Hepatocyte (in vitro differentiated cells): ENCODE data around the gene POTEG. TPM values are rescaled to one million over a fixed set of nuclear protein-coding genes. Genes with fewer than 3 reads are reported as not detected.
A peak's percentile ranks its signal among the peaks of the same experiment; 100 is the strongest.
"Not testable (repeated sequence)": the region's sequence is repeated elsewhere in the genome, so short reads cannot be mapped to it uniquely, and the experiment has no call there.

ENCODE experiments used
- DNase-seq: peaks from one replicate; pipeline ENCODE4 v3.0.0-alpha.2; 2016; ENCODE audit warnings: low spot score
- H2AFZ ChIP-seq: fragments of 200-600 bp; sonication (generic); 2 replicates; pipeline ENCODE4 v1.6.0; 2016; ENCODE audit warnings: antibody characterized with exemption, mild to moderate bottlenecking
- H3K27ac ChIP-seq: fragments of 200-600 bp; sonication (generic); 2 replicates; pipeline ENCODE4 v1.5.1; 2016; ENCODE audit warnings: mild to moderate bottlenecking
- H3K27me3 ChIP-seq: fragments of 200-600 bp; sonication (generic); 2 replicates; pipeline ENCODE4 v1.6.1; 2016
- H3K36me3 ChIP-seq: fragments of 200-600 bp; sonication (generic); replicated peaks from 2 replicates; pipeline ENCODE4 v1.5.1; 2016; ENCODE audit warnings: low read depth; ENCODE audit not compliant: insufficient read depth
- H3K4me1 ChIP-seq: fragments of 200-600 bp; sonication (generic); 2 replicates; pipeline ENCODE4 v1.5.1; 2016; ENCODE audit warnings: mild to moderate bottlenecking, moderate library complexity; ENCODE audit not compliant: insufficient read depth
- H3K4me2 ChIP-seq: fragments of 200-600 bp; sonication (generic); 2 replicates; pipeline ENCODE4 v1.6.0; 2016
- H3K4me3 ChIP-seq: fragments of 200-600 bp; sonication (generic); 2 replicates; pipeline ENCODE4 v1.5.1; 2016; ENCODE audit warnings: mild to moderate bottlenecking
- H3K79me2 ChIP-seq: fragments of 200-600 bp; sonication (generic); 2 replicates; pipeline ENCODE4 v1.6.0; 2017; ENCODE audit warnings: mild to moderate bottlenecking
- H3K9me2 ChIP-seq: fragments of 200-600 bp; sonication (generic); replicated peaks from 2 replicates; pipeline ENCODE4 v1.6.0; 2017; ENCODE audit warnings: mild to moderate bottlenecking; ENCODE audit not compliant: insufficient read depth
- H3K9me3 ChIP-seq: fragments of 200-600 bp; sonication (generic); 2 replicates; pipeline ENCODE4 v1.5.1; 2016; ENCODE audit warnings: low read depth, mild to moderate bottlenecking
- H4K20me1 ChIP-seq: fragments of 200-600 bp; sonication (generic); 2 replicates; pipeline ENCODE4 v1.6.0; 2016; ENCODE audit warnings: mild to moderate bottlenecking; ENCODE audit not compliant: insufficient read depth, poor library complexity, severe bottlenecking
- WGBS: methylation state at CpG from one replicate; pipeline ENCODE4 v1.1.6; 2016; ENCODE audit warnings: low lambda C conversion rate; ENCODE audit errors: missing lambda C conversion rate; 5-methylcytosine and 5-hydroxymethylcytosine counted together
- polyA plus RNA-seq: library from polyadenylated mRNA; unstranded; fragments of >200 nt; fragmentation: Nextera tagmentation; extraction: Ambion mirVana; gene quantifications from 2 replicates; pipeline ENCODE4 v1.2.1, GENCODE V29; 2016
- total RNA-seq: library from RNA; depleted of rRNA; stranded (reverse); fragments of >200 nt; gene quantifications from 2 replicates; pipeline ENCODE4 v1.2.3, GENCODE V29; 2014

The POTEG gene
- total and polyA plus RNA-seq, 2 experiments from 2014 or later = not detected

DNA sequence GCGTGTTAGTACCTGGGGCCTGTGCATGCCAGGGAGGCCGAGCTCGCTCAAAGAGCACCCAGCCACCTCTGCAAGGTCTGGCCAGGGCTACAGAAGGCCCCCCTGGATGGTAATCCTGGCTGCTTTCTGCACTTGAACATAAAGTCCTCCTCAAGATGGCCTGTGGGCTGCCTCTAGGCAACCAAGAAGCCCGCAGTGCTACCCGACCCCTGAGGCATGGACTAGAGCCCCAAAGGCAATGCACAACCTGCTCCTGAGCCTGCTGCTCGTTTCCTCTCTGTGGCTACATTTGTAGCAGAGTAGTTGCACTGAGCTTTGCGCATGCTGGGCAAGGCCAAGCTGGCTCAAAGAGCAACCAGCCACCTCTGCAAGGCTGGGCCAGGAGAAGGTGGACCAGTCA is 47.8 kb downstream of the POTEG start:
- DNase-seq = not testable (repeated sequence)
- WGBS = 100% methylated on average over 3 of the region's 7 CpGs

DNA sequence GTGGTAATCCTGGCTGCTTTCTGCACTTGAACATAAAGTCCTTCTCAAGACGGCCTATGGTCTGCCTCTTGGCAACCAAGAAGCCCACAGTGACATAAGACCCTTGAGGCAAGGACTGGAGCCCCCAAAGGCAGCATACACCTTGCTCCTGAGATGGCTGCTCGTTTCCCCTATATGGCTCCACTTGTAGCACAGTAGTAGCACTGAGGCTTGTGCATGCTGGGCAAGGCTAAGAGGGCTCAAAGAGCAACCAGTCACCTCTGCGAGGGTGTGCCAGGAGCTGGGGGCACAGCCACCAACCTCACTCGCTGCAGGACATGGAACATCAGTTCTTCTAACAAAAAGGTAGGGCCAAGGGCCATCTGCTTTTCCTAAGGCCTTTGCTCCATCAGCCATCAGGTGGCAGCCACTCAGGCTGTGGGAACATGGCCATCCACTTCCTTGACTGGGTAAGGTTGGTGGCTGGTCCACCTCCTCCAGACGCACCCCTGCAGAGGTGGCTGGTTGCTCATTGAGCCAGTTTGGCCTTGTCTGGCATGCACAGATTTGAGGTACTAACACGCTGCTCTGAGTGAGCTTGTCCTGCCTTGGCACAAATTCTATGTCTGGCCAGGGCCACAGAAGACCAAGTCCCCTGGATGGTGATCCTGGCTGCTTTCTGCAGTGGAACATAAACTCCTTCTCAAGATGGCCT is 49.9 kb downstream of the POTEG start:
- not testable (repeated sequence) for H3K27ac ChIP-seq, H4K20me1 ChIP-seq, H3K4me2 ChIP-seq, H3K4me1 ChIP-seq, H3K9me2 ChIP-seq, H2AFZ ChIP-seq, H3K4me3 ChIP-seq, H3K79me2 ChIP-seq, H3K27me3 ChIP-seq, H3K9me3 ChIP-seq, DNase-seq, H3K36me3 ChIP-seq
- WGBS = 64% methylated on average over 3 of the region's 6 CpGs

More for the DNA sequence above, 47.8 kb downstream of the POTEG start:
- H3K27ac ChIP-seq, H3K79me2 ChIP-seq, H3K27me3 ChIP-seq, H3K9me2 ChIP-seq, H3K36me3 ChIP-seq, H3K4me2 ChIP-seq, H3K4me3 ChIP-seq, H2AFZ ChIP-seq, H4K20me1 ChIP-seq, H3K9me3 ChIP-seq, H3K4me1 ChIP-seq: not testable (repeated sequence)

DNA sequence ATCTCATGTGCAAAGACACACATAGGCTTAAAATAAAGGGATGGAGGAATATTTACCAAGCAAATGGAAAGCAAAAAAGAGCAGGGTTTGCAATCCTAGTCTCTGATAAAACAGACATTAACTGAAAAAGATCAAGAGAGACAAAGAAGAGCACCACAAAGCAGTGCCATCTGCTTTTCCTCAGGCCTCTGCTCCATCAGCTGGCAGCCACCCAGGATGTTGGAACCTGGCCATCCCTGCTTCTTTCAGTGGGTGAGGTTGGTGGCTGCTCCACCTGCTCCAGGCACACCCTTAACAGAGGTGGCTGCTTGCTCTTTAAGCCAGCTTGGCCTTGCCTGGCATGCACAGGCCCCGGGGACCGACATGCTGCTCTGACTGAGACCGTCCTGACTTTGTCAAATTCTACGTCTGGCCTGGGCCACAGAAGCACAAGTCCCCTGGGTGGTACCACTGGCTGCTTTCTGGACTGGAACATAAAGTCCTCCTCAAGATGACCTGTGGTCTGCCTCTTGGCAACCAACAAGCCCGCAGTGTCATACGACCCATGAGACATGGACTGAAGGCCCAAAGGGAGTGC is 51.0 kb downstream of the POTEG start:
- H3K36me3 ChIP-seq, DNase-seq, H3K4me2 ChIP-seq, H3K4me3 ChIP-seq, H3K9me2 ChIP-seq, H3K9me3 ChIP-seq, H3K27ac ChIP-seq, H3K27me3 ChIP-seq, H3K79me2 ChIP-seq, H4K20me1 ChIP-seq, H3K4me1 ChIP-seq, H2AFZ ChIP-seq: not testable (repeated sequence)
- WGBS = 86% methylated on average over 2 of the region's 6 CpGs

DNA sequence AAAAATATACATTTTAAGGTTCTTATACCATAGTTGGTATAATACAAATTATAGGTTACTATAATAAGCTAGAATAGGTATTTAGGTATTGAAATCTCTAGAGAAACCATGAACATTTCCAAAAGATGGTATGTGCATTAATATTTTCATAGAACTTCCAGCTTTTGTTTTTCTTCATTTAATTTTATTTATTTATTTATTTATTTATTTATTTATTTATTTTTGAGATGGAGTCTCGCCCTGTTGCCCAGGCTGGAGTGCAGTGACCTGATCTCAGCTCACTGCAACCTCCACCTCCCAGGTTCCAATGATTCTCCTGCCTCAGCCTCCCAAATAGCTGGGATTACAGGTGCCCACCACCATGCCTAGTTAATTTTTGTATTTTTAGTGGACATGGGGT is 54.0 kb downstream of the POTEG start:
- not testable (repeated sequence) for H3K9me3 ChIP-seq, H3K4me3 ChIP-seq, H3K27ac ChIP-seq, H3K9me2 ChIP-seq, DNase-seq, H3K4me1 ChIP-seq, H3K36me3 ChIP-seq, H3K79me2 ChIP-seq, H2AFZ ChIP-seq, H3K27me3 ChIP-seq, H3K4me2 ChIP-seq, H4K20me1 ChIP-seq
- 48% methylated on average over 1 of the region's 1 CpG for WGBS

DNA sequence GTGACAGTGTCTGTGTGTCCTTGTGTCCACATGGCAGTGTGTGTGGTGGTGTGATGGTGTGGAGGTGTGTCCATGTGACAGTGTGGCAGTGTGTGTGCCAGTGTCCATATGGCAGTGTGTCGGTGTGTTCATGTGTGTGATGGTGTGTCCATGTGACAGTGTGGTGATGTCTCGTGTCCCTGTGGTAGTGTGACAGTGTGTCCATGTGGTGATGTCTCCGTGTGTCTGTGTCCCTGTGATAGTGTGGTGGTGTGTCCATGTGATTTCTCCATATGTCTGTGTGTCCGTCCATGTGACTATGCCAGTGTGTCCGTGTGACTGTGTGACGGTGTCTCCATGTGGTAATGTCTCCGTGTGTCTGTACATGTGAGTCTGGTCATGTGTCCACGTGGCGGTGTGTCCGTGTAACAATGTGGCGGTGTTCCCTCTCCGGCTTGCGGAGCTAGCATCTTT is 59.7 kb downstream of the POTEG start:
- DNase-seq, H3K4me1 ChIP-seq, H3K36me3 ChIP-seq, H3K4me2 ChIP-seq, H3K9me3 ChIP-seq, H3K79me2 ChIP-seq, H3K4me3 ChIP-seq, H3K9me2 ChIP-seq, H3K27ac ChIP-seq, H3K27me3 ChIP-seq, H4K20me1 ChIP-seq, H2AFZ ChIP-seq: not testable (repeated sequence)
- whole genome bisulfite sequencing = 78% methylated on average over 13 of the region's 13 CpGs

DNA sequence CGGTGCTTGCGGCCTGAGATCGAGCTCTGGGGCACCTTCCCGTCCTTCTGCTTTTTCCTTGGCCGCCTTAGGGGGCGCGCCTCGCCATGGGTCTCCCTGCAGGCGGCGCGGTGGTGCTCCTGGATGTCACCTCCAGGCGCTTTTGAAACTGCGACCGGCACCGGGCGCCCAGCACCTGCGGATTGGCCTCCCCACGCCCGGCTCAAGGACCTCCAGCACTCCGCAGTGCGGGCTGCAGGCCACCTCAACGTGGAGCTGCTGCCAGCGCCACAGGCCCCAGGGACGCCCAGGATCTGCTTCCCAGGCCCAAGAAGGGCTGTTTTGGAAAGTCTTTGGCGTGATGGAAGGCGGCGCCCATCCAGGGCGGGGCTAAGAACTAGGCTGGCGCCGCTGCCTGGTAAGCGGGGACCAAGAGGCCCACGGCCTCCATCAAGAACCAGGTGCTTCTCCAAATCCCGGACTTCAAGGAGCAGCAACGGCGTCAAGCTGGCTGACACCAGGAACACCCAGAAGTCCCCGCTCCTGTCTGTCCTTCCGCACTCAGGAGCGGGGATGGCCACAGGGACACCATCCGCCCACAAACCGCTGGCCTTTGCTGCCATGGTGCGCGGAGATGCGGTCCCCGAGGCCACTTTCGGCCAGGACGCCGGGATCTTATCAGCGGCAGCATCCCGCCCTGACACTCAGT is 61.2 kb downstream of the POTEG start:
- not testable (repeated sequence) for H4K20me1 ChIP-seq, H3K9me3 ChIP-seq, H2AFZ ChIP-seq, H3K36me3 ChIP-seq, H3K4me1 ChIP-seq, H3K4me2 ChIP-seq, H3K79me2 ChIP-seq, H3K27ac ChIP-seq, H3K27me3 ChIP-seq, H3K4me3 ChIP-seq, H3K9me2 ChIP-seq
- DNase-seq = peak; percentile 11
- WGBS = 88% methylated on average over 49 of the region's 49 CpGs

DNA sequence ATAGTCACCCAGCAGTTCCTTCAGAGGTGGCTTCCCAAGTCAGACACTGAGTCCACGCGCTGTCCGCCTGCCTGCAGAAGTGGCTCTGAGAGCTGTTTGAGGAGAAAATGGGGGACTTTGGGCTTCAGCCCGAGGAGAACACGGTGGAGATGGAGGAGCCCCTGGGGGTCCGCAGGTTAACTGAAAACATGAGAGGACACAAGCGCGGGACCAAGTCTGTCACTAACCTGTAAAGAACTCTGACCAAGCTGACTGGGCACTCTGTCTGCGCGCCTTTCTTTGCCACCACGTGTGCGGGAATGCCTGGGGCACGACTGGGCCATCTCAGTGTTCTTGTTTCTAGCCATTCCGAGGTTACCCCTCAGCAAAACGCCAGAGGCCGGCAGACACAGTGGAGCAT is 62.4 kb downstream of the POTEG start:
- not testable (repeated sequence) for H3K27me3 ChIP-seq, H4K20me1 ChIP-seq, H3K27ac ChIP-seq, H3K4me2 ChIP-seq, H3K9me2 ChIP-seq, H2AFZ ChIP-seq, H3K4me1 ChIP-seq, H3K4me3 ChIP-seq, H3K79me2 ChIP-seq, H3K9me3 ChIP-seq, DNase-seq, H3K36me3 ChIP-seq
- WGBS = 81% methylated on average over 13 of the region's 16 CpGs

DNA sequence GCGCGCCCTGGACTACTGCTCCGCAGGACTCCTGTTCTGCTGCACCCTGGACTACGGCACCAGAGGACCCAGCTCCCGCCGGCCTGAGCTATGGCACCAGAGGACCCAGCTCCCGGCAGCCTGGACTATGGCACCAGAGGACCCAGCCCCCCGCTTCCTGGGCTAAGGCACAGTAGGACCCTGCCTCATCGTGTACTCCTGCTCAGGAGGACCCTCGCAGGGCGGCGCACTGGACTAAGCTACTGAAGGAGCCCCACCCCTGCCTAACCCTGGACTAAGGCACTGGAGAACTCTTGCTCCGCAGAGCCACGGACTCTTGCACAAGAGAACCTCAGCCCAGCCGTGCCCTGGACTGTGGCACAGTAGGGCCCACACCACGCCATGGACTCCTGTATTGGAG is 71.3 kb downstream of the POTEG start:
- H2AFZ ChIP-seq, H3K27ac ChIP-seq, H3K79me2 ChIP-seq, H3K4me2 ChIP-seq, H3K36me3 ChIP-seq, H3K27me3 ChIP-seq, H3K4me1 ChIP-seq, DNase-seq, H4K20me1 ChIP-seq, H3K4me3 ChIP-seq, H3K9me3 ChIP-seq, H3K9me2 ChIP-seq: not testable (repeated sequence)
- WGBS = 92% methylated on average over 8 of the region's 16 CpGs

DNA sequence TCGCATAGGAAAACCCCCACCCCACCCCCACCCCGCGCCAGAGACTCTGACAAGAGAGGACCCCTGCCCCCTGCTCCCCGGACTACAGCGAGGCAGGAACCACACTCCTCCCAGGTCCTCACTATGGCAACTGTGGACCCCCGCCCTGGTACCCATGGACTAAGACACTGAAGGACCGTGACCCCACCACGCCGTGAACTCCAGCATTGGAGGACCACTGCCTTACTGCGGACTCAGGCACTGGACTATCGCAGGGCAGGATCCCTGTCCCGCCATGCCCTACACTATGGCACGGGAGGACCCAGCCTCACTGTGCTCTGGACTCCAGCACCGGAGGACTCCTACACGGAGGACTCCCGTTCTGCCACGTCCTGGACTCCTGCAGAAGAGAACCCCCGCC is 71.8 kb downstream of the POTEG start:
- not testable (repeated sequence) for H3K9me2 ChIP-seq, H3K79me2 ChIP-seq, H2AFZ ChIP-seq, H3K27ac ChIP-seq, H3K27me3 ChIP-seq, H3K36me3 ChIP-seq, H3K4me3 ChIP-seq, DNase-seq, H3K9me3 ChIP-seq, H3K4me1 ChIP-seq, H4K20me1 ChIP-seq, H3K4me2 ChIP-seq
- whole genome bisulfite sequencing = 94% methylated on average over 12 of the region's 18 CpGs
